H9 (cell line): ENCODE measurements around the gene SERPINE1. TPM values are rescaled to one million over a fixed set of nuclear protein-coding genes. Genes with fewer than 3 reads are reported as not detected.

ENCODE experiments used
- DNase-seq: peaks from one replicate; pipeline ENCODE4 v3.0.0-alpha.2; 2017
- H2AFZ ChIP-seq: one replicate; pipeline ENCODE4 v1.6.1; 2013; ENCODE audit warnings: mild to moderate bottlenecking, low read length, control low read depth, moderate library complexity
- H2AK5ac ChIP-seq: 2 replicates; pipeline ENCODE4 v1.6.1; 2013; ENCODE audit warnings: low read length, control low read depth, mixed read lengths; ENCODE audit not compliant: insufficient read length
- H2BK120ac ChIP-seq: one replicate; pipeline ENCODE4 v1.6.1; 2013; ENCODE audit warnings: low read depth, mild to moderate bottlenecking, low read length, control low read depth, inconsistent platforms; ENCODE audit not compliant: poor library complexity, severe bottlenecking
- H2BK12ac ChIP-seq: 2 replicates; pipeline ENCODE4 v1.6.1; 2013; ENCODE audit warnings: low read length, control low read depth, mixed read lengths, low read depth; ENCODE audit not compliant: insufficient read length
- H2BK15ac ChIP-seq: 2 replicates; pipeline ENCODE4 v1.6.1; 2013; ENCODE audit warnings: low read depth, low read length, control low read depth
- H2BK20ac ChIP-seq: one replicate; pipeline ENCODE4 v1.6.1; 2013; ENCODE audit warnings: low read depth, mild to moderate bottlenecking, low read length, control low read depth, inconsistent platforms; ENCODE audit not compliant: poor library complexity, severe bottlenecking
- H2BK5ac ChIP-seq: 2 replicates; pipeline ENCODE4 v1.6.1; 2013; ENCODE audit warnings: low read length, control low read depth, mixed read lengths; ENCODE audit not compliant: insufficient read length
- H3K14ac ChIP-seq: 2 replicates; pipeline ENCODE4 v1.6.1; 2013; ENCODE audit warnings: low read length, control low read depth; ENCODE audit not compliant: insufficient read depth
- H3K18ac ChIP-seq: 2 replicates; pipeline ENCODE4 v1.6.1; 2013; ENCODE audit warnings: low read depth, mild to moderate bottlenecking, mixed read lengths, low read length, control low read depth; ENCODE audit not compliant: insufficient read length
- H3K23ac ChIP-seq: 2 replicates; pipeline ENCODE4 v1.6.1; 2013; ENCODE audit warnings: low read length, control low read depth, mixed read lengths, low read depth; ENCODE audit not compliant: insufficient read length
- H3K23me2 ChIP-seq: 2 replicates; pipeline ENCODE4 v1.6.1; 2013; ENCODE audit warnings: low read depth, mild to moderate bottlenecking, mixed read lengths, low read length, control low read depth; ENCODE audit not compliant: insufficient read length, poor library complexity, severe bottlenecking
- H3K27ac ChIP-seq: 2 replicates; pipeline ENCODE4 v1.5.1; 2013; ENCODE audit warnings: low read length, control low read depth, mixed read lengths, low read depth; ENCODE audit not compliant: insufficient read length
- H3K27me3 ChIP-seq: 2 replicates; pipeline ENCODE4 v1.6.1; 2013; ENCODE audit warnings: low read length, control low read depth, inconsistent platforms; ENCODE audit not compliant: insufficient read depth
- H3K4ac ChIP-seq: 2 replicates; pipeline ENCODE4 v1.6.1; 2013; ENCODE audit warnings: low read depth, mild to moderate bottlenecking, control low read depth, inconsistent platforms, low read length, moderate library complexity
- H3K4me1 ChIP-seq: 2 replicates; pipeline ENCODE4 v1.6.1; 2013; ENCODE audit warnings: low read length, control low read depth, inconsistent platforms; ENCODE audit not compliant: insufficient read depth
- H3K4me2 ChIP-seq: 2 replicates; pipeline ENCODE4 v1.6.1; 2013; ENCODE audit warnings: low read length, control low read depth, mixed read lengths; ENCODE audit not compliant: insufficient read length, insufficient read depth
- H3K56ac ChIP-seq: 2 replicates; pipeline ENCODE4 v1.6.1; 2013; ENCODE audit warnings: low read depth, mild to moderate bottlenecking, mixed read lengths, low read length, control low read depth; ENCODE audit not compliant: insufficient read length
- H3K79me1 ChIP-seq: 2 replicates; pipeline ENCODE4 v1.6.1; 2013; ENCODE audit warnings: low read depth, mild to moderate bottlenecking, moderate library complexity, low read length, control low read depth, inconsistent platforms; ENCODE audit not compliant: insufficient read depth, poor library complexity, severe bottlenecking
- H3K79me2 ChIP-seq: 2 replicates; pipeline ENCODE4 v1.6.1; 2013; ENCODE audit warnings: low read length, control low read depth, inconsistent platforms; ENCODE audit not compliant: insufficient read depth
- H3K9ac ChIP-seq: 2 replicates; pipeline ENCODE4 v1.6.1; 2013; ENCODE audit warnings: low read length, control low read depth, mixed read lengths; ENCODE audit not compliant: insufficient read length; ENCODE audit errors: extremely low read depth
- H3K9me3 ChIP-seq: one replicate; pipeline ENCODE4 v1.6.1; 2013; ENCODE audit warnings: low read depth, low read length, inconsistent platforms; ENCODE audit not compliant: control insufficient read depth
- H3T11ph ChIP-seq: one replicate; pipeline ENCODE4 v1.6.1; 2013; ENCODE audit warnings: mild to moderate bottlenecking, low read length, control low read depth, inconsistent platforms
- H4K20me1 ChIP-seq: one replicate; pipeline ENCODE4 v1.6.1; 2013; ENCODE audit not compliant: control insufficient read depth, insufficient read length, insufficient read depth
- H4K5ac ChIP-seq: 2 replicates; pipeline ENCODE4 v1.6.1; 2013; ENCODE audit warnings: low read depth, mild to moderate bottlenecking, mixed read lengths, low read length, control low read depth; ENCODE audit not compliant: insufficient read length
- H4K8ac ChIP-seq: replicated peaks from 2 replicates; pipeline ENCODE4 v1.6.1; 2013; ENCODE audit warnings: low read length, control low read depth, mixed read lengths, low read depth; ENCODE audit not compliant: insufficient read length
- H4K91ac ChIP-seq: 2 replicates; pipeline ENCODE4 v1.6.1; 2013; ENCODE audit warnings: low read depth, mild to moderate bottlenecking, moderate library complexity, mixed read lengths, low read length, control low read depth; ENCODE audit not compliant: insufficient read length
- H3K27ac Mint-ChIP-seq, 3 experiments: 2 replicates in 2 of 3; 3 replicates in 1 of 3; pipeline ENCODE4 v1.8.0; 2020 to 2021; ENCODE audit warnings: mixed read lengths in 3 of 3, mild to moderate bottlenecking in 1 of 3, moderate library complexity in 1 of 3
- H3K27me3 Mint-ChIP-seq: 2 replicates; pipeline ENCODE4 v1.8.0; 2021; ENCODE audit warnings: low read depth, mild to moderate bottlenecking, moderate library complexity, mixed read lengths
- H3K36me3 Mint-ChIP-seq, 3 experiments: 2 replicates in 2 of 3; 3 replicates in 1 of 3; pipeline ENCODE4 v1.8.0; 2020 to 2021; ENCODE audit warnings: low read depth in 3 of 3, mixed read lengths in 3 of 3; ENCODE audit not compliant: insufficient read depth in 1 of 3
- H3K4me1 Mint-ChIP-seq, 2 experiments: 2 replicates each; pipeline ENCODE4 v1.8.0; 2020; ENCODE audit warnings: mixed read lengths in 2 of 2
- H3K4me3 Mint-ChIP-seq, 2 experiments: 2 replicates in 1 of 2; 3 replicates in 1 of 2; pipeline ENCODE4 v1.8.0; 2020 to 2021; ENCODE audit warnings: mild to moderate bottlenecking in 2 of 2, mixed read lengths in 2 of 2, moderate library complexity in 1 of 2
- H3K9me3 Mint-ChIP-seq, 2 experiments: 2 replicates in 1 of 2; 3 replicates in 1 of 2; pipeline ENCODE4 v1.8.0; 2020; ENCODE audit warnings: mild to moderate bottlenecking in 2 of 2, mixed read lengths in 2 of 2, moderate library complexity in 1 of 2
- CTCF ChIP-seq: fragments of 200-600 bp; sonication (generic); conservative IDR thresholded peaks from 3 replicates; pipeline ENCODE4 v1.8.0; 2021; ENCODE audit warnings: antibody characterized with exemption, mild to moderate bottlenecking
- WGBS: extraction: QIAGEN DNeasy Blood & Tissue Kit; methylation state at CpG from one replicate; pipeline ENCODE4 v1.1.7; 2013; ENCODE audit warnings: missing lambda C conversion rate, low lambda C conversion rate, mixed read lengths; ENCODE audit not compliant: insufficient read length; ENCODE audit errors: extremely low coverage; 5-methylcytosine and 5-hydroxymethylcytosine counted together
- total RNA-seq: library from RNA; stranded (reverse); gene quantifications from 2 replicates; pipeline ENCODE4 v1.2.1, GENCODE V29; 2021

The SERPINE1 gene
- total RNA-seq, 1 experiment from 2014 or later, result 11.5 TPM

DNA sequence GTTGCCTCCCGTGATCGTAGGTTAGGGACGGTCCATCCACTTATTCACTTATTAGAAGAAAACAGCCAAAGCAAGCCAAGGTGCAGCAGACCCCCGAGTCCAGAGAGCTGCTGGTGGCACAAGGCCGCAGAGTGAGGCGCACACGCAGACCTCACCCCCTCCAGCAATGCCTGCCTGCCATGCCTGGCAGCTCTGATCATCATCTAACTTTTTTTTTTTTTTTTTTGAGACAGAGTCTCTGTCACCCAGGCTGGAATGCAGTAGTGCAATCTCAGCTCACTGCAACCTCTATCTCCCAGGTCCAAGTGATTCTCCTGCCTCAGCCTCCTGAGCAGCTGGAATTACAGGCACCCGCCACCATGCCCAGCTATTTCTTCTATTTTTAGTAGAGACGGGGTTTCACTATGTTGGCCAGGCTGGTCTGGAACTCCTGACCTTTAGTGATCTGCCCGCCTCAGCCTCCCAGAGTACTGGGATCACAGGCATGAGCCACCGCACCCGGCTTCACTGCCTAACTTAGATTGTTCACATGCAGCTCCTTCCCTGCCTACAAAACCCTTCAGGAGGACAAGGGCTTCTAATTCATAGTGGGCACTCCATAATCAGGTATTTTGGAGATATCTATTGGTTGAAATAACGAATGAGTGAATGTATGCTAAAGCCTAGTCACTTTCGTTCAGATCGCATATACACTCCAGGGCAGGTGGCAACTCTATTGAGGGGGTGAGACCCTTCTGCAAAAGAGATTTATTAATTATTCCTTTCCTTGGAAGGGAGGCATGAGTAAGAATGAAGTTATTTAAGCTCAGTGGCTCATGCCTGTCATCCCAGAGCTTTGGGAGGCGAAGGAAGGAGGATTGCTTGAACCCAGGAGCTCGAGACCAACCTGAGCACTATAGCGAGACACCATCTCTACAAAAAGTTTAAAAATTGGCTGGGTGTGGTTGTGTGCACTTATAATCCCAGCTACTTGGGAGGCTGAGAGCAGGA lies 25.8 kb upstream of the SERPINE1 start:
- WGBS, result no CpG with 5 or more reads among the region's 18 CpGs

More for the DNA sequence above, 25.8 kb upstream of the SERPINE1 start:
- no peaks in the 10 kb centered on the region for H3K79me2 ChIP-seq
- no peak overlapping the region for H3K9ac ChIP-seq
- H3K27ac ChIP-seq, result no peak overlapping the region
- peak overlapping the region in 1 of 3 experiments; percentile 98; a peak in 2 of 7 replicates for H3K27ac Mint-ChIP-seq
- no peaks in the 10 kb centered on the region for H3K27me3 Mint-ChIP-seq
- no peaks in the 10 kb centered on the region for H3K27me3 ChIP-seq
- DNase-seq, result no peak
- peak overlapping the region; percentile 0 for H3K18ac ChIP-seq
- no peaks in the 10 kb centered on the region for H3K79me1 ChIP-seq
- no peaks in the 10 kb centered on the region; a peak in 1 of 7 replicates for H3K36me3 Mint-ChIP-seq
- peaks cover 3% of the 10 kb centered on the region for H3K4me1 ChIP-seq
- no peak overlapping the region for H2BK20ac ChIP-seq
- H3K9me3 Mint-ChIP-seq, result no peaks in the 10 kb centered on the region
- H3K23me2 ChIP-seq, result no peaks in the 10 kb centered on the region
- no peaks in the 10 kb centered on the region for H4K20me1 ChIP-seq
- H3K4me1 Mint-ChIP-seq, result peaks cover 39% of the 10 kb centered on the region in 2 experiments
- H2BK15ac ChIP-seq, result no peak overlapping the region
- no peak overlapping the region for H4K91ac ChIP-seq
- H3K4me2 ChIP-seq, result peak overlapping the region; percentile 14
- no peak overlapping the region for H3K14ac ChIP-seq
- no peak overlapping the region for H2AK5ac ChIP-seq
- no peak overlapping the region for H3K56ac ChIP-seq
- no peak overlapping the region for H3K4ac ChIP-seq
- no peak overlapping the region for H3T11ph ChIP-seq
- H3K9me3 ChIP-seq, result no peaks in the 10 kb centered on the region
- H2BK120ac ChIP-seq, result no peak overlapping the region
- no peak overlapping the region for H3K23ac ChIP-seq
- H4K5ac ChIP-seq, result no peak overlapping the region
- no peak overlapping the region for H2BK12ac ChIP-seq
- H4K8ac ChIP-seq, result no peak overlapping the region
- no peak for TF ChIP-seq CTCF
- peak overlapping the region in 1 of 2 experiments; percentile 7; a peak in 2 of 5 replicates for H3K4me3 Mint-ChIP-seq
- no peak overlapping the region for H2BK5ac ChIP-seq
- no peak overlapping the region for H2AFZ ChIP-seq
